ENCODE results near the gene SYNPO2. TPM values are rescaled to one million over a fixed set of nuclear protein-coding genes. Genes with fewer than 3 reads are reported as not detected.

The SYNPO2 gene
- total RNA-seq, 1 experiment from 2014 or later = 0.28 TPM

GRCh38 chr4:118979712-118980111, 91.1 kb downstream of the SYNPO2 start:
- in situ Hi-C loops (cut with HindIII; ENCODE audit: low pct_unique_long_range_greater_than_20kb, low sequenced_read_pairs) (no loop called here), intact Hi-C loops (cut with micrococcal nuclease; ENCODE audit: unreplicated experiment) (loop anchor here (5.0 to 10.0 kb wide), 3 partner anchors 63 to 505 kb away; no protein-coding TSS in a partner anchor)
- H3K27me3 ChIP-seq (ENCODE audit: control insufficient read depth, insufficient read depth, low read length) = no peaks in the 10 kb centered on the region
- no peak overlapping the region for H3K27ac ChIP-seq (ENCODE audit: low read length)
- no peak overlapping the region for H3K4me3 ChIP-seq (ENCODE audit: low read depth in 2 of 2, low read length in 2 of 2)
- no peaks in the 10 kb centered on the region for H3K4me1 ChIP-seq (ENCODE audit: control insufficient read depth, insufficient read depth, low read length)
- ChIA-PET CTCF (no interaction called here), POLR2A (no interaction called here)
- DNase-seq (ENCODE audit: low read depth, low spot score) (no peak), ATAC-seq (no peak)
- no TSS peak for BruUV-seq (replicated peaks)
- H3K9me3 ChIP-seq (ENCODE audit: control insufficient read depth, insufficient read depth, low read depth, low read length) = no peaks in the 10 kb centered on the region
- H3K36me3 ChIP-seq (ENCODE audit: control insufficient read depth, insufficient read depth, low read length) = no peaks in the 10 kb centered on the region
- TF ChIP-seq SIN3A (IDR thresholded peaks at IDR 0.05; ENCODE audit: borderline replicate concordance, insufficient read depth, low read depth, low read length) (no peak), POLR2AphosphoS5 (IDR thresholded peaks at IDR 0.05; ENCODE audit: low read depth, low read length) (no peak), REST (IDR thresholded peaks at IDR 0.05; ENCODE audit: insufficient read depth in 1 of 2, low read depth in 2 of 2, low read length in 1 of 2) (no peak), CTCF (IDR thresholded peaks at IDR 0.05) (no peak), TCF7L2 (IDR thresholded peaks at IDR 0.05; ENCODE audit: low read depth, low read length) (no peak)

GRCh38 chr4:118981171-118981838, 92.7 kb downstream of the SYNPO2 start:
- no peak for ATAC-seq
- no peak for DNase-seq (ENCODE audit: low read depth, low spot score)
- Histone ChIP-seq H3K27me3 (ENCODE audit: control insufficient read depth, insufficient read depth, low read length) (no peaks in the 10 kb centered on the region), H3K27ac (ENCODE audit: low read length) (no peak overlapping the region), H3K4me3 (ENCODE audit: low read depth in 2 of 2, low read length in 2 of 2) (no peak overlapping the region), H3K4me1 (ENCODE audit: control insufficient read depth, insufficient read depth, low read length) (no peaks in the 10 kb centered on the region), H3K36me3 (ENCODE audit: control insufficient read depth, insufficient read depth, low read length) (no peaks in the 10 kb centered on the region), H3K9me3 (ENCODE audit: control insufficient read depth, insufficient read depth, low read depth, low read length) (no peaks in the 10 kb centered on the region)
- TF ChIP-seq REST (IDR thresholded peaks at IDR 0.05; ENCODE audit: insufficient read depth in 1 of 2, low read depth in 2 of 2, low read length in 1 of 2) (no peak), CTCF (IDR thresholded peaks at IDR 0.05) (no peak), SIN3A (IDR thresholded peaks at IDR 0.05; ENCODE audit: borderline replicate concordance, insufficient read depth, low read depth, low read length) (no peak), TCF7L2 (IDR thresholded peaks at IDR 0.05; ENCODE audit: low read depth, low read length) (no peak), POLR2AphosphoS5 (IDR thresholded peaks at IDR 0.05; ENCODE audit: low read depth, low read length) (no peak)
- BruUV-seq (replicated peaks) = no TSS peak
- ChIA-PET POLR2A (no interaction called here), CTCF (no interaction called here)
- intact Hi-C loops (cut with micrococcal nuclease; ENCODE audit: unreplicated experiment) = loop anchor here (5.0 to 10.0 kb wide), 3 partner anchors 61 to 503 kb away; no protein-coding TSS in a partner anchor
- in situ Hi-C loops (cut with HindIII; ENCODE audit: low pct_unique_long_range_greater_than_20kb, low sequenced_read_pairs) = no loop called here
